K562 (cell line): ENCODE data around the gene ATG4C.

Experiments used
- BRCA1 ChIP-seq, 2 experiments: fragments of 450-650 bp in 1 of 2; sonication (generic) in 1 of 2; formaldehyde crosslinking in 1 of 2; IDR thresholded peaks; 2 replicates each; pipeline versions ENCODE4 v1.5.0 to v1.6.1; 2017 to 2020; ENCODE audit warnings: mild to moderate bottlenecking in 1 of 2, missing genetic modification reagents in 1 of 2
- CTCF ChIP-seq, 3 experiments: IDR thresholded peaks in 2 of 3; conservative IDR thresholded peaks in 1 of 3; 2 replicates each; pipeline ENCODE4 v1.5.1; 2011 to 2012; ENCODE audit warnings: low read length in 3 of 3, mild to moderate bottlenecking in 3 of 3, control low read depth in 2 of 3, improper control_type of control experiment in 1 of 3, inconsistent platforms in 1 of 3, low read depth in 1 of 3, mixed read lengths in 1 of 3, moderate library complexity in 1 of 3; ENCODE audit not compliant: insufficient read depth in 2 of 3
- EGR1 ChIP-seq: fragments of 450-650 bp; conservative IDR thresholded peaks from 2 replicates; pipeline ENCODE4 v1.6.1; 2017; ENCODE audit warnings: mild to moderate bottlenecking
- EP300 ChIP-seq: IDR thresholded peaks from 2 replicates; pipeline ENCODE4 v1.6.1; 2012; ENCODE audit warnings: low read length, improper control_type of control experiment
- MEF2D ChIP-seq: conservative IDR thresholded peaks from 2 replicates; pipeline ENCODE4 v1.6.1; 2016; ENCODE audit warnings: low read depth, missing genetic modification characterization, missing compliant biosample characterization
- POLR2A ChIP-seq: fragments of 450-650 bp; conservative IDR thresholded peaks from 2 replicates; pipeline ENCODE4 v1.6.1; 2016
- STAT5B ChIP-seq: fragments of 250-450 bp; sonication (Bioruptor Pico); IDR thresholded peaks from 2 replicates; pipeline ENCODE4 v1.8.0; 2021; ENCODE audit warnings: mild to moderate bottlenecking, inconsistent platforms
- TAL1 ChIP-seq: fragments of 450-650 bp; IDR thresholded peaks from 2 replicates; pipeline ENCODE4 v1.6.1; 2016; ENCODE audit warnings: mild to moderate bottlenecking
- THRA ChIP-seq: fragments of 450-650 bp; IDR thresholded peaks from 2 replicates; pipeline ENCODE4 v1.6.1; 2017; ENCODE audit warnings: mild to moderate bottlenecking, moderate library complexity
- ZBED1 ChIP-seq: IDR thresholded peaks from 2 replicates; pipeline ENCODE4 v1.6.1; 2014
- ZFX ChIP-seq: sonication (generic); formaldehyde crosslinking; IDR thresholded peaks from 2 replicates; pipeline ENCODE4 v1.8.0; 2022; ENCODE audit warnings: mild to moderate bottlenecking, missing genetic modification reagents, moderate library complexity
- ZNF395 ChIP-seq: fragments of 200-800 bp; sonication (Bioruptor generic); IDR thresholded peaks from 2 replicates; pipeline ENCODE4 v1.6.1; 2017; ENCODE audit warnings: missing genetic modification characterization, missing compliant biosample characterization
- ZNF589 ChIP-seq: fragments of 200-800 bp; sonication (Bioruptor generic); IDR thresholded peaks from 2 replicates; pipeline ENCODE4 v1.6.1; 2016; ENCODE audit warnings: low read depth, missing genetic modification characterization, missing compliant biosample characterization
- ZNF644 ChIP-seq: fragments of 200-800 bp; sonication (Bioruptor generic); IDR thresholded peaks from 2 replicates; pipeline ENCODE4 v1.6.1; 2016; ENCODE audit warnings: low read depth, missing genetic modification characterization, missing compliant biosample characterization

GRCh38 chr1:62903982-62904855 is 120.3 kb downstream of the ATG4C start:
- no peak for TF ChIP-seq BRCA1 (IDR thresholded peaks at IDR 0.05)
- TF ChIP-seq BRCA1 (CRISPR knock-in tag; IDR thresholded peaks at IDR 0.05), result no peak
- TF ChIP-seq CTCF (IDR thresholded peaks at IDR 0.05 in 2 of 3, conservative IDR thresholded peaks at IDR 0.05 in 1 of 3; ENCODE audit: insufficient read depth in 2 of 3, low read depth in 1 of 3, low read length in 3 of 3), result no peak
- no peak for TF ChIP-seq TAL1
- TF ChIP-seq THRA, result no peak
- TF ChIP-seq POLR2A, result no peak
- TF ChIP-seq MEF2D (tag), result no peak
- no peak for TF ChIP-seq STAT5B (CRISPR knock-in tag)
- no peak for TF ChIP-seq ZNF644 (tag)
- TF ChIP-seq EGR1, result no peak
- TF ChIP-seq EP300, result no peak
- TF ChIP-seq ZFX, result no peak
- TF ChIP-seq ZNF395 (CRISPR knock-in tag), result no peak
- no peak for TF ChIP-seq ZNF589 (CRISPR knock-in tag)
- TF ChIP-seq ZBED1, result no peak
